Measurements from ENCODE around the gene OR2V2.
A peak's percentile ranks its signal among the peaks of the same experiment; 100 is the strongest.

The OR2V2 gene

GRCh38 chr5:181145133-181145532 lies 2.3 kb upstream of the OR2V2 start:
- no peak for DNase-seq

GRCh38 chr5:181149355-181149754 lies 2.0 kb downstream of the OR2V2 start:
- DNase-seq = no peak

GRCh38 chr5:181149806-181150733 lies 2.7 kb downstream of the OR2V2 start:
- DNase-seq = no peak

GRCh38 chr5:181151146-181151545 lies 3.8 kb downstream of the OR2V2 start:
- DNase-seq = no peak

GRCh38 chr5:181152406-181152805 lies 5.0 kb downstream of the OR2V2 start:
- no peak for DNase-seq

- DNase-seq = no peak
Observed at GRCh38 chr5:181153814-181154213, 6.4 kb downstream of the OR2V2 start.

- DNase-seq = no peak
Observed at GRCh38 chr5:181156758-181157157, 9.4 kb downstream of the OR2V2 start.

- no peak for DNase-seq
Observed at GRCh38 chr5:181158869-181159268, 11.5 kb downstream of the OR2V2 start.

- peak; percentile 95 for DNase-seq
Observed at GRCh38 chr5:181159286-181160151, 12.1 kb downstream of the OR2V2 start.

- peak; percentile 77 for DNase-seq
Observed at GRCh38 chr5:181160152-181160754, 12.9 kb downstream of the OR2V2 start.

- DNase-seq = peak; percentile 75
Observed at GRCh38 chr5:181160755-181161533, 13.6 kb downstream of the OR2V2 start.

- no peak for DNase-seq
Observed at GRCh38 chr5:181161534-181162175, 14.3 kb downstream of the OR2V2 start.

GRCh38 chr5:181163487-181164075 lies 16.2 kb downstream of the OR2V2 start:
- no peak for DNase-seq

GRCh38 chr5:181164076-181164952 lies 16.9 kb downstream of the OR2V2 start:
- no peak for DNase-seq

- DNase-seq = no peak
Observed at GRCh38 chr5:181166812-181167733, 19.7 kb downstream of the OR2V2 start.

- no peak for DNase-seq
Observed at GRCh38 chr5:181167814-181168488, 20.6 kb downstream of the OR2V2 start.

- DNase-seq = no peak
Observed at GRCh38 chr5:181168595-181169118, 21.3 kb downstream of the OR2V2 start.

GRCh38 chr5:181169459-181170236 lies 22.3 kb downstream of the OR2V2 start:
- peak; percentile 73 for DNase-seq

Data from activated T-cell treated with anti-CD3 and anti-CD28 coated beads, Interleukin-2, amount 50 U/mL, for 1 hour (primary cell).